OCI-LY7 (cell line): ENCODE data around the gene CD81. TPM values are rescaled to one million over a fixed set of nuclear protein-coding genes. Genes with fewer than 3 reads are reported as not detected.

ENCODE experiments used
- BruUV-seq: library from RNA; stranded (reverse); fragments of 400-500 nt; replicated peaks from 2 replicates; lab custom pipeline; 2021; lab: Mats Ljungman, UMichigan
- CTCF ChIA-PET: fragments of 300-600 bp; sonication (Branson Sonifier 250); formaldehyde crosslinking; loops from one replicate; lab custom pipeline; 2022; ENCODE audit warnings: antibody characterized with exemption; ENCODE audit not compliant: unreplicated experiment; lab: Charles Lee
- POLR2A ChIA-PET: fragments of 300-600 bp; sonication (Branson Sonifier 250); formaldehyde crosslinking; loops from one replicate; lab custom pipeline; 2022; ENCODE audit warnings: antibody characterized with exemption; lab: Charles Lee
- DNase-seq: peaks from one replicate; pipeline ENCODE4 v3.0.0-alpha.2; 2015; ENCODE audit warnings: low spot score
- H2AFZ ChIP-seq: fragments of 200-600 bp; sonication (generic), shearing (Covaris generic); 2 replicates; pipeline ENCODE4 v1.6.1; 2014; ENCODE audit warnings: mild to moderate bottlenecking, antibody characterized with exemption, low read length, moderate library complexity
- H3K27ac ChIP-seq: fragments of 200-600 bp; sonication (generic); 2 replicates; pipeline ENCODE4 v1.5.1; 2014; ENCODE audit warnings: mixed run types, low read depth, mild to moderate bottlenecking, moderate library complexity, low read length, inconsistent platforms; ENCODE audit not compliant: poor library complexity, severe bottlenecking
- H3K36me3 ChIP-seq: fragments of 200-600 bp; sonication (generic); 2 replicates; pipeline ENCODE4 v1.6.1; 2014; ENCODE audit warnings: mild to moderate bottlenecking, antibody characterized with exemption, low read length, moderate library complexity, mixed read lengths; ENCODE audit not compliant: insufficient read depth
- H3K4me1 ChIP-seq: fragments of 200-600 bp; sonication (generic); 2 replicates; pipeline ENCODE4 v1.5.1; 2014; ENCODE audit warnings: mild to moderate bottlenecking, low read length; ENCODE audit not compliant: insufficient read depth, poor library complexity, severe bottlenecking
- H3K4me2 ChIP-seq: fragments of 200-600 bp; sonication (generic); 2 replicates; pipeline ENCODE4 v1.6.1; 2014; ENCODE audit warnings: mild to moderate bottlenecking, low read length
- H3K4me3 ChIP-seq: fragments of 200-600 bp; sonication (generic); 2 replicates; pipeline ENCODE4 v1.5.1; 2014; ENCODE audit warnings: mild to moderate bottlenecking, low read depth, low read length; ENCODE audit not compliant: poor library complexity, severe bottlenecking
- H3K79me2 ChIP-seq: fragments of 200-600 bp; sonication (generic); 2 replicates; pipeline ENCODE4 v1.6.1; 2016; ENCODE audit warnings: low read depth, mild to moderate bottlenecking, low read length, moderate library complexity, mixed read lengths; ENCODE audit not compliant: insufficient read depth
- H3K9me2 ChIP-seq: fragments of 200-600 bp; sonication (generic); 2 replicates; pipeline ENCODE4 v1.6.1; 2016; ENCODE audit warnings: mild to moderate bottlenecking, low read length, mixed read lengths; ENCODE audit not compliant: insufficient read depth
- H3K9me3 ChIP-seq: fragments of 200-600 bp; sonication (generic); 2 replicates; pipeline ENCODE4 v1.6.1; 2014; ENCODE audit warnings: mild to moderate bottlenecking, mixed run types, low read length, mixed read lengths
- H4K20me1 ChIP-seq: fragments of 200-600 bp; sonication (generic); 2 replicates; pipeline ENCODE4 v1.6.1; 2014; ENCODE audit warnings: mild to moderate bottlenecking, antibody characterized with exemption, low read length, moderate library complexity, mixed read lengths; ENCODE audit not compliant: insufficient read depth
- EZH2phosphoT487 ChIP-seq: fragments of 200-600 bp; sonication (generic); IDR thresholded peaks from 2 replicates; pipeline ENCODE4 v1.6.1; 2018; ENCODE audit warnings: low read depth, borderline replicate concordance, mild to moderate bottlenecking, mixed run types, antibody characterized with exemption, low read length, moderate library complexity, mixed read lengths
- intact Hi-C: fragments of 100-400 bp; cut with micrococcal nuclease; formaldehyde crosslinking; loops from one replicate; pipeline ENCODE4 v1.10.0; 2022; ENCODE audit not compliant: unreplicated experiment
- total RNA-seq, 2 experiments: library from RNA; depleted of rRNA in 1 of 2; stranded (reverse); fragments of >200 nt in 1 of 2; shearing (Covaris generic) in 1 of 2; gene quantifications; 2 replicates each; pipeline ENCODE4 v1.2.3, GENCODE V29; 2014 to 2022
- TF ChIP-seq, protein P1 (sequence below): fragments of 200-600 bp; sonication (generic); conservative IDR thresholded peaks from 2 replicates; pipeline ENCODE4 v1.5.1; 2014; ENCODE audit warnings: mild to moderate bottlenecking, antibody characterized with exemption, low read length, moderate library complexity, mixed read lengths

CD81 gene
- total RNA-seq, 2 experiments from 2014 or later: 290 to 343 TPM

DNA sequence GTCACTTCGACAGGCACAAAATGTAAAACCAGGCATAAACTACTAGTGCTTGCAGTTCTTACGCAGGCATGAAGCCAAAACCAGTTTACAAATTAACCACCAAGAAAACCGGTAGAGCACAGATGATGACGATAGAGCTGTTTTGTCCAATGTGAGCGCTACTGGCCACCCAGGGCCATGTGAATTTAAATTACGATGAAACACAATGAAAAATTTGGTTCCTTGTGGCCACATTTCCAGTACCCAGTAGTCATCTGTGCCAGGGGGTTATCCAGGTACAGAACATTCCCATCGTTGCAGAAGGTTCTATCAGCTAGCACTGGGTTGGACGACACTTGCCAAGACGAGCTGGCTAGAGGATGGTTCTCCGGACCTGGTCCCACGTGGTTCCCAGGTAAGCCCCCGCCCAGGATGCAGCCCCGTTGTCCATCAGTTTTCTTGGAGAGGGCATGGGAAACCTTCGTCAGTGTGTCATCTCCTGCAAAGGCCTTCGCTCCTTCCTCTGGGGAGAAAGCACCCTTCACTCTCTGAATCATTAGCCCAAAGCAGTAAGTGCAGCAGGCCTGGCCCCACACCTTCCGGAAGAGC, 1.1 kb upstream of the CD81 start:
- no peak overlapping the region for H2AFZ ChIP-seq
- H3K4me2 ChIP-seq: peak overlapping the region; percentile 80; the same call in 1 of the 2 replicates
- H3K9me3 ChIP-seq: no peaks in the 10 kb centered on the region
- peaks cover 22% of the 10 kb centered on the region for H3K4me1 ChIP-seq
- intact Hi-C loops: no loop called here
- H4K20me1 ChIP-seq: peaks cover 26% of the 10 kb centered on the region
- H3K27ac ChIP-seq: no peak overlapping the region
- peaks cover 37% of the 10 kb centered on the region for H3K79me2 ChIP-seq
- DNase-seq: no peak
- no TSS peak for BruUV-seq
- TF ChIP-seq EZH2phosphoT487: no peak
- TF ChIP-seq, protein P1, sequence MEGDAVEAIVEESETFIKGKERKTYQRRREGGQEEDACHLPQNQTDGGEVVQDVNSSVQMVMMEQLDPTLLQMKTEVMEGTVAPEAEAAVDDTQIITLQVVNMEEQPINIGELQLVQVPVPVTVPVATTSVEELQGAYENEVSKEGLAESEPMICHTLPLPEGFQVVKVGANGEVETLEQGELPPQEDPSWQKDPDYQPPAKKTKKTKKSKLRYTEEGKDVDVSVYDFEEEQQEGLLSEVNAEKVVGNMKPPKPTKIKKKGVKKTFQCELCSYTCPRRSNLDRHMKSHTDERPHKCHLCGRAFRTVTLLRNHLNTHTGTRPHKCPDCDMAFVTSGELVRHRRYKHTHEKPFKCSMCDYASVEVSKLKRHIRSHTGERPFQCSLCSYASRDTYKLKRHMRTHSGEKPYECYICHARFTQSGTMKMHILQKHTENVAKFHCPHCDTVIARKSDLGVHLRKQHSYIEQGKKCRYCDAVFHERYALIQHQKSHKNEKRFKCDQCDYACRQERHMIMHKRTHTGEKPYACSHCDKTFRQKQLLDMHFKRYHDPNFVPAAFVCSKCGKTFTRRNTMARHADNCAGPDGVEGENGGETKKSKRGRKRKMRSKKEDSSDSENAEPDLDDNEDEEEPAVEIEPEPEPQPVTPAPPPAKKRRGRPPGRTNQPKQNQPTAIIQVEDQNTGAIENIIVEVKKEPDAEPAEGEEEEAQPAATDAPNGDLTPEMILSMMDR: no peak
- H3K9me2 ChIP-seq: no peaks in the 10 kb centered on the region
- H3K4me3 ChIP-seq: no peak overlapping the region
- ChIA-PET CTCF (no interaction called here), POLR2A (interaction anchor here (0.5 to 2.4 kb wide), 3 partner anchors 11 to 16 kb away, joined by 3 to 20 read pairs (median 7); no protein-coding TSS in a partner anchor)
- peaks cover 25% of the 10 kb centered on the region for H3K36me3 ChIP-seq

DNA sequence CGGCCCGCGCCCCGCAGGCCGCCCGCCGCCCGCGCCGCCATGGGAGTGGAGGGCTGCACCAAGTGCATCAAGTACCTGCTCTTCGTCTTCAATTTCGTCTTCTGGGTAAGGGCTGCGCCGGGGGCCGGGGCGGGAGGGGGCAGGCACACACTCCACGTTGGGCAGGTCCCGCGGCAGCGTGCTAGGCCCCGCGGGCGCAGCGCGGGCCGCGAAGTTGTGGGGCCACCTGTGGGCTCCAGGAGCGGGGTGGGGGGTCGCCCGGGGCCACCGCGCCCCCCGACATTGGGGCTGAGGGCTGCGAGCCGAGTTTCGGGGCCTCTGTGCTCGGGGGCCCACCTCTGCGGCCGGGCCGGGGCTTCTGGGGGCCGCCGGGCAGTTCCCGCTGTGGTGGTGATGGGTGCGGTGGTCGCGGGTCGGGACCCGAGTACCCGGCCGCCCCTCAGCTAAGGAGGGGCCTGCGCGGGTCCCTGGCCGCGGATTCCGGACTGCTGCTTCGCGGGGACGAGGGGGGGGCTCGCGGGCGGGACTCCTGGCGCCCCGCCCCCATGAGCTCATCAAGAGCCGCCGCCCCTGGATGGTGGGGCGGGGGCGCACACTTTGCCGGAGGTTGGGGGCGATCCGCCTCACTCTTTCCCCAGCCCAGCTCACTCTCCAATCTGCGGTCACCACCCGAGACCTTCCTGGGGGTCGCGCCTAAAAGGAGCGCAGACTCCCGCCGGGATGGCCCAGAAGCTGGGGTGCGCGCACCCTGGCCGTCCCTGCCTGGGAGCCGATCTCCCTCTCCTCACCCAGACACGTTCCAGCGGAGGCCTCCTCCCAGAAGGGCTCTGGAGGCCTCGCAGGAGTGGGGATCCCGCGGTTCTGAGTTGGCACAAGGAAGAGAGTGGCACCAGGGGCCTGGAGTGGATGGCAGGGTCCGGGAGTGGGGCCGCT, 667 bp downstream of the CD81 start:
- no peak overlapping the region for H2AFZ ChIP-seq
- H3K79me2 ChIP-seq: peaks cover 54% of the 10 kb centered on the region
- H4K20me1 ChIP-seq: peaks cover 40% of the 10 kb centered on the region

More for the DNA sequence above, 667 bp downstream of the CD81 start:
- Histone ChIP-seq H3K4me2 (peak overlapping the region; percentile 90), H3K4me1 (peaks cover 39% of the 10 kb centered on the region), H3K36me3 (peaks cover 39% of the 10 kb centered on the region), H3K27ac (peak overlapping the region; percentile 57), H3K9me2 (no peaks in the 10 kb centered on the region), H3K9me3 (no peaks in the 10 kb centered on the region), H3K4me3 (peak overlapping the region; percentile 99)
- intact Hi-C loops: no loop called here
- BruUV-seq: TSS peak; percentile 68
- CTCF ChIA-PET: interaction anchor here (0.6 to 0.9 kb wide), 2 partner anchors 12 to 154 kb away, joined by 3 to 5 read pairs; no protein-coding TSS in a partner anchor
- DNase-seq: peak; percentile 70
- POLR2A ChIA-PET: interaction anchor here (0.6 to 2.4 kb wide), 6 partner anchors 10 to 606 kb away, joined by 3 to 20 read pairs (median 6); no protein-coding TSS in a partner anchor
- TF ChIP-seq, protein P1: no peak
- TF ChIP-seq EZH2phosphoT487: no peak
